Breast epithelium (tissue), 4 donors: ENCODE results near the gene LRRC59. TPM values are rescaled to one million over a fixed set of nuclear protein-coding genes. Genes with fewer than 3 reads are reported as not detected.

Source experiments
- DNase-seq, 2 donors: peaks; one replicate each; pipeline ENCODE4 v3.0.0-alpha.2; 2019; ENCODE audit warnings: low spot score in 2 of 2
- H3K27ac ChIP-seq, 2 donors: fragments of 200-600 bp; sonication (generic) in 1 of 2; one replicate each; pipeline ENCODE4 v1.5.1; 2016 to 2019; ENCODE audit warnings: mild to moderate bottlenecking in 1 of 2
- H3K27me3 ChIP-seq, 2 donors: fragments of 200-600 bp; sonication (generic) in 1 of 2; one replicate each; pipeline versions ENCODE4 v1.5.1 to v1.6.0; 2017 to 2019; ENCODE audit warnings: control low read depth in 1 of 2, mild to moderate bottlenecking in 1 of 2
- H3K36me3 ChIP-seq: fragments of 200-600 bp; one replicate; pipeline ENCODE4 v1.5.1; 2019
- H3K4me1 ChIP-seq, 2 donors: fragments of 200-600 bp; sonication (generic); one replicate each; pipeline ENCODE4 v1.5.1; 2016 to 2019; ENCODE audit warnings: control low read depth in 1 of 2
- H3K4me3 ChIP-seq, 3 donors: fragments of 200-600 bp; sonication (generic); 1 replicate in 2 of 3; 2 replicates in 1 of 3; pipeline ENCODE4 v1.5.1; 2016 to 2019; ENCODE audit warnings: mild to moderate bottlenecking in 3 of 3, moderate library complexity in 2 of 3
- H3K9me3 ChIP-seq, 2 donors: fragments of 200-600 bp; sonication (generic) in 1 of 2; one replicate each; pipeline ENCODE4 v1.5.1; 2016 to 2019; ENCODE audit warnings: control low read depth in 1 of 2
- CTCF ChIP-seq, 3 donors: fragments of 450-650 bp; IDR thresholded peaks; one replicate each; pipeline ENCODE4 v1.5.1; 2016 to 2017; ENCODE audit warnings: antibody characterized with exemption in 3 of 3, mild to moderate bottlenecking in 3 of 3, moderate library complexity in 3 of 3
- POLR2A ChIP-seq: fragments of 450-650 bp; IDR thresholded peaks from one replicate; pipeline ENCODE4 v1.6.1; 2016; ENCODE audit warnings: antibody characterized with exemption, mild to moderate bottlenecking, moderate library complexity
- POLR2AphosphoS5 ChIP-seq, 3 donors: sonication (generic); formaldehyde crosslinking; IDR thresholded peaks; one replicate each; pipeline ENCODE4 v1.6.1; 2017; ENCODE audit warnings: antibody characterized with exemption in 3 of 3
- intact Hi-C: fragments of 100-400 bp; cut with DNase I; formaldehyde crosslinking; loops from one replicate; pipeline ENCODE4 v1.15.1; 2023; ENCODE audit warnings: low total_unique reads
- total RNA-seq, 3 donors: library from RNA; depleted of rRNA; stranded (reverse); fragments of >200 nt; gene quantifications; one replicate each; pipeline ENCODE4 v1.1.0, GENCODE V29; 2016

The LRRC59 gene
- total RNA-seq, 3 donors from 2014 or later = 42.1 to 72.8 (median 54.0) TPM

- Histone ChIP-seq H3K9me3 (no peaks in the 10 kb centered on the region), H3K4me1 (no peaks in the 10 kb centered on the region), H3K27ac (no peak overlapping the region), H3K4me3 (no peak overlapping the region), H3K36me3 (no peaks in the 10 kb centered on the region), H3K27me3 (no peaks in the 10 kb centered on the region)
- no peak for DNase-seq
- TF ChIP-seq POLR2AphosphoS5 (IDR thresholded peaks at IDR 0.05) (no peak), CTCF (IDR thresholded peaks at IDR 0.05) (no peak), POLR2A (no peak)
- intact Hi-C loops = no loop called here
Observed at GRCh38 chr17:50350733-50351132, 46.6 kb downstream of the LRRC59 start.

- TF ChIP-seq POLR2A (no peak), POLR2AphosphoS5 (IDR thresholded peaks at IDR 0.05) (no peak), CTCF (IDR thresholded peaks at IDR 0.05) (no peak)
- Histone ChIP-seq H3K27me3 (no peaks in the 10 kb centered on the region), H3K9me3 (no peaks in the 10 kb centered on the region), H3K4me1 (no peaks in the 10 kb centered on the region), H3K4me3 (no peak overlapping the region), H3K36me3 (no peaks in the 10 kb centered on the region), H3K27ac (peak overlapping the region in 1 of 2 donors; percentile 7)
- no peak for DNase-seq
- intact Hi-C loops = no loop called here
Observed at GRCh38 chr17:50349243-50349600, 48.1 kb downstream of the LRRC59 start.

GRCh38 chr17:50348522-50349242, 48.6 kb downstream of the LRRC59 start:
- no peaks in the 10 kb centered on the region for H3K4me1 ChIP-seq
- TF ChIP-seq POLR2A (no peak), POLR2AphosphoS5 (IDR thresholded peaks at IDR 0.05) (no peak), CTCF (IDR thresholded peaks at IDR 0.05) (no peak)
- H3K36me3 ChIP-seq = no peaks in the 10 kb centered on the region
- no peaks in the 10 kb centered on the region for H3K9me3 ChIP-seq
- H3K4me3 ChIP-seq = no peak overlapping the region
- no peaks in the 10 kb centered on the region for H3K27me3 ChIP-seq
- intact Hi-C loops = no loop called here
- H3K27ac ChIP-seq = peak overlapping the region in 1 of 2 donors; percentile 7
- no peak for DNase-seq

GRCh38 chr17:50347894-50348291, 49.4 kb downstream of the LRRC59 start:
- intact Hi-C loops = no loop called here
- no peak overlapping the region for H3K27ac ChIP-seq

More at GRCh38 chr17:50347894-50348291, 49.4 kb downstream of the LRRC59 start:
- H3K9me3 ChIP-seq = no peaks in the 10 kb centered on the region
- no peak for DNase-seq
- no peaks in the 10 kb centered on the region for H3K36me3 ChIP-seq
- no peak for TF ChIP-seq CTCF (IDR thresholded peaks at IDR 0.05)
- TF ChIP-seq POLR2A = no peak
- no peak for TF ChIP-seq POLR2AphosphoS5 (IDR thresholded peaks at IDR 0.05)
- peak overlapping the region in 1 of 3 donors; percentile 85 for H3K4me3 ChIP-seq
- no peaks in the 10 kb centered on the region for H3K27me3 ChIP-seq
- H3K4me1 ChIP-seq = no peaks in the 10 kb centered on the region
